ENCODE measurements around the gene MRPL53.

GRCh38 chr2:74516650-74517049 is 44.2 kb upstream of the MRPL53 start:
- TF ChIP-seq, protein P1, sequence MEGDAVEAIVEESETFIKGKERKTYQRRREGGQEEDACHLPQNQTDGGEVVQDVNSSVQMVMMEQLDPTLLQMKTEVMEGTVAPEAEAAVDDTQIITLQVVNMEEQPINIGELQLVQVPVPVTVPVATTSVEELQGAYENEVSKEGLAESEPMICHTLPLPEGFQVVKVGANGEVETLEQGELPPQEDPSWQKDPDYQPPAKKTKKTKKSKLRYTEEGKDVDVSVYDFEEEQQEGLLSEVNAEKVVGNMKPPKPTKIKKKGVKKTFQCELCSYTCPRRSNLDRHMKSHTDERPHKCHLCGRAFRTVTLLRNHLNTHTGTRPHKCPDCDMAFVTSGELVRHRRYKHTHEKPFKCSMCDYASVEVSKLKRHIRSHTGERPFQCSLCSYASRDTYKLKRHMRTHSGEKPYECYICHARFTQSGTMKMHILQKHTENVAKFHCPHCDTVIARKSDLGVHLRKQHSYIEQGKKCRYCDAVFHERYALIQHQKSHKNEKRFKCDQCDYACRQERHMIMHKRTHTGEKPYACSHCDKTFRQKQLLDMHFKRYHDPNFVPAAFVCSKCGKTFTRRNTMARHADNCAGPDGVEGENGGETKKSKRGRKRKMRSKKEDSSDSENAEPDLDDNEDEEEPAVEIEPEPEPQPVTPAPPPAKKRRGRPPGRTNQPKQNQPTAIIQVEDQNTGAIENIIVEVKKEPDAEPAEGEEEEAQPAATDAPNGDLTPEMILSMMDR (conservative IDR thresholded peaks at IDR 0.05; ENCODE audit: low read depth in 2 of 2), result no peak
- TF ChIP-seq, protein P2, sequence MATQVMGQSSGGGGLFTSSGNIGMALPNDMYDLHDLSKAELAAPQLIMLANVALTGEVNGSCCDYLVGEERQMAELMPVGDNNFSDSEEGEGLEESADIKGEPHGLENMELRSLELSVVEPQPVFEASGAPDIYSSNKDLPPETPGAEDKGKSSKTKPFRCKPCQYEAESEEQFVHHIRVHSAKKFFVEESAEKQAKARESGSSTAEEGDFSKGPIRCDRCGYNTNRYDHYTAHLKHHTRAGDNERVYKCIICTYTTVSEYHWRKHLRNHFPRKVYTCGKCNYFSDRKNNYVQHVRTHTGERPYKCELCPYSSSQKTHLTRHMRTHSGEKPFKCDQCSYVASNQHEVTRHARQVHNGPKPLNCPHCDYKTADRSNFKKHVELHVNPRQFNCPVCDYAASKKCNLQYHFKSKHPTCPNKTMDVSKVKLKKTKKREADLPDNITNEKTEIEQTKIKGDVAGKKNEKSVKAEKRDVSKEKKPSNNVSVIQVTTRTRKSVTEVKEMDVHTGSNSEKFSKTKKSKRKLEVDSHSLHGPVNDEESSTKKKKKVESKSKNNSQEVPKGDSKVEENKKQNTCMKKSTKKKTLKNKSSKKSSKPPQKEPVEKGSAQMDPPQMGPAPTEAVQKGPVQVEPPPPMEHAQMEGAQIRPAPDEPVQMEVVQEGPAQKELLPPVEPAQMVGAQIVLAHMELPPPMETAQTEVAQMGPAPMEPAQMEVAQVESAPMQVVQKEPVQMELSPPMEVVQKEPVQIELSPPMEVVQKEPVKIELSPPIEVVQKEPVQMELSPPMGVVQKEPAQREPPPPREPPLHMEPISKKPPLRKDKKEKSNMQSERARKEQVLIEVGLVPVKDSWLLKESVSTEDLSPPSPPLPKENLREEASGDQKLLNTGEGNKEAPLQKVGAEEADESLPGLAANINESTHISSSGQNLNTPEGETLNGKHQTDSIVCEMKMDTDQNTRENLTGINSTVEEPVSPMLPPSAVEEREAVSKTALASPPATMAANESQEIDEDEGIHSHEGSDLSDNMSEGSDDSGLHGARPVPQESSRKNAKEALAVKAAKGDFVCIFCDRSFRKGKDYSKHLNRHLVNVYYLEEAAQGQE (IDR thresholded peaks at IDR 0.05; ENCODE audit: unreplicated experiment), result no peak
- peak; percentile 62 for TF ChIP-seq EZH2 (IDR thresholded peaks at IDR 0.05; ENCODE audit: low read depth, unreplicated experiment)
